Uterus (tissue), 2 donors: Measurements from ENCODE around the gene WASHC4.

Experiments used
- POLR2A ChIP-seq, 2 donors: fragments of 450-650 bp; IDR thresholded peaks; one replicate each; pipeline ENCODE4 v1.6.1; 2016; ENCODE audit warnings: antibody characterized with exemption in 2 of 2, mild to moderate bottlenecking in 1 of 2, moderate library complexity in 1 of 2
- TF ChIP-seq, protein P1 (sequence below), 4 experiments: fragments of 200-600 bp in 2 of 4; fragments of 450-650 bp in 2 of 4; sonication (generic) in 2 of 4; IDR thresholded peaks; one replicate each; pipeline ENCODE4 v1.5.1; 2016 to 2019; ENCODE audit warnings: antibody characterized with exemption in 4 of 4, mild to moderate bottlenecking in 2 of 4, moderate library complexity in 1 of 4

DNA sequence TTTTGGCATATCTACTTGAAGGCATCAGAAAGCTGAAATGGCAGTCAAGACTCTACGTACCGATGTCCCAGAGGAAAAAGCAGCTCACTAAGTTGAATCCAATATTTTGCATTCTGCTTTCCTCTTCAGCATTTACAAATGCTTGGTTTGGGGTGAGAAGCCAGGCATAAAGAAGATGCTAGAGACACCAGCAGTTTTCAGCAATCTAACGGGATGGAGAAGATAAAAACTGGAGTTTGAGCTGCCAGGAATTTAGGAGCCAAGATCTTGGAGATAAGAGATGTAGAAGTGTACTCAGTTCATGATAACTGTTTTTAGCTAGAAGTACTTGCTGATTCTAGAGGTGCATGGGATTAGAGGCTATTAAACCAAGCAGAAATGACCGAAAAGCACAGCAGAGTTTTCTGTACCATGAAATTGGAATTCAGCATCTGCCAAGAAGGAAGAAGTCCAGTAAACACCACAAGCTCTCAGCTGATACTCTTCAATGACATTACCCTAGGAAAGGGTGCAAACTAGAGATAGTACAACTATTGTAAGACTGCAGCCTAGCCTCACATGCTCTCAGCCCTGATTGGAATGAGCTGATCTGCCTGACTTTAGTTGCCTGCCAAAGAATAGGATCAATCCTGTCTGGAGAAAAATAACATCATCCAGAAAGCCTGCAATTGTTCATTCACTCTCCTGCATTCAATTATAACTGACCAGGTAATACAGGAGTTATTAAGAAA lies 15.9 kb upstream of the WASHC4 start:
- TF ChIP-seq POLR2A (IDR thresholded peaks at IDR 0.05), result no peak
- TF ChIP-seq, protein P1, sequence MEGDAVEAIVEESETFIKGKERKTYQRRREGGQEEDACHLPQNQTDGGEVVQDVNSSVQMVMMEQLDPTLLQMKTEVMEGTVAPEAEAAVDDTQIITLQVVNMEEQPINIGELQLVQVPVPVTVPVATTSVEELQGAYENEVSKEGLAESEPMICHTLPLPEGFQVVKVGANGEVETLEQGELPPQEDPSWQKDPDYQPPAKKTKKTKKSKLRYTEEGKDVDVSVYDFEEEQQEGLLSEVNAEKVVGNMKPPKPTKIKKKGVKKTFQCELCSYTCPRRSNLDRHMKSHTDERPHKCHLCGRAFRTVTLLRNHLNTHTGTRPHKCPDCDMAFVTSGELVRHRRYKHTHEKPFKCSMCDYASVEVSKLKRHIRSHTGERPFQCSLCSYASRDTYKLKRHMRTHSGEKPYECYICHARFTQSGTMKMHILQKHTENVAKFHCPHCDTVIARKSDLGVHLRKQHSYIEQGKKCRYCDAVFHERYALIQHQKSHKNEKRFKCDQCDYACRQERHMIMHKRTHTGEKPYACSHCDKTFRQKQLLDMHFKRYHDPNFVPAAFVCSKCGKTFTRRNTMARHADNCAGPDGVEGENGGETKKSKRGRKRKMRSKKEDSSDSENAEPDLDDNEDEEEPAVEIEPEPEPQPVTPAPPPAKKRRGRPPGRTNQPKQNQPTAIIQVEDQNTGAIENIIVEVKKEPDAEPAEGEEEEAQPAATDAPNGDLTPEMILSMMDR (IDR thresholded peaks at IDR 0.05), result no peak
